SK-N-SH treated with all-trans-retinoic acid at 6 μM for 48 hours (cell line): Measurements from ENCODE around the gene CLPSL1.

Source experiments
- ATAC-seq: fragments of 200-7000 bp; cut with Tn5 transposase; 3 replicates; pipeline ENCODE4 v1.9.1; 2020; ENCODE audit warnings: mild to moderate bottlenecking, moderate library complexity
- ARNTL ChIP-seq: fragments of 450-650 bp; formaldehyde crosslinking; IDR thresholded peaks from 2 replicates; pipeline ENCODE4 v1.5.0; 2020; ENCODE audit warnings: low read depth, mild to moderate bottlenecking, moderate library complexity, borderline replicate concordance
- BACH2 ChIP-seq: fragments of 250-450 bp; sonication (Bioruptor Pico); IDR thresholded peaks from 2 replicates; pipeline ENCODE4 v1.9.0; 2021; ENCODE audit warnings: mild to moderate bottlenecking, borderline replicate concordance
- CSDC2 ChIP-seq: fragments of 250-450 bp; sonication (Bioruptor Pico); IDR thresholded peaks from 2 replicates; pipeline ENCODE4 v1.5.0; 2020; ENCODE audit warnings: mild to moderate bottlenecking, moderate library complexity
- ESRRG ChIP-seq: fragments of 250-450 bp; sonication (Bioruptor Pico); IDR thresholded peaks from 2 replicates; pipeline ENCODE4 v1.6.1; 2021; ENCODE audit warnings: mild to moderate bottlenecking
- GLIS3 ChIP-seq: fragments of 250-450 bp; sonication (Bioruptor Pico); IDR thresholded peaks from 2 replicates; pipeline ENCODE4 v1.5.0; 2020; ENCODE audit warnings: mild to moderate bottlenecking, moderate library complexity
- ISL1 ChIP-seq: fragments of 250-450 bp; sonication (Bioruptor Pico); IDR thresholded peaks from 2 replicates; pipeline ENCODE4 v2.1.2; 2022; ENCODE audit warnings: mild to moderate bottlenecking, moderate library complexity
- OSR1 ChIP-seq: fragments of 250-450 bp; sonication (Bioruptor Pico); IDR thresholded peaks from 2 replicates; pipeline ENCODE4 v1.8.0; 2022; ENCODE audit warnings: moderate library complexity, mild to moderate bottlenecking, inconsistent platforms
- PPARA ChIP-seq: fragments of 250-450 bp; sonication (Bioruptor Pico); IDR thresholded peaks from 2 replicates; pipeline ENCODE4 v1.5.0; 2020; ENCODE audit warnings: mild to moderate bottlenecking, borderline replicate concordance
- RARB ChIP-seq: fragments of 250-450 bp; sonication (Bioruptor Pico); IDR thresholded peaks from 2 replicates; pipeline ENCODE4 v1.8.0; 2021; ENCODE audit warnings: mild to moderate bottlenecking, moderate library complexity
- SNAI2 ChIP-seq: fragments of 250-450 bp; sonication (Bioruptor Pico); IDR thresholded peaks from 2 replicates; pipeline ENCODE4 v1.5.0; 2020; ENCODE audit warnings: mild to moderate bottlenecking, moderate library complexity
- TOX ChIP-seq: fragments of 250-450 bp; sonication (Bioruptor Pico); IDR thresholded peaks from 2 replicates; pipeline ENCODE4 v1.8.0; 2021; ENCODE audit warnings: mild to moderate bottlenecking, moderate library complexity, borderline replicate concordance
- ZC3H10 ChIP-seq: fragments of 250-450 bp; sonication (Bioruptor Pico); IDR thresholded peaks from 2 replicates; pipeline ENCODE4 v1.5.1; 2021; ENCODE audit warnings: mild to moderate bottlenecking, moderate library complexity
- ZFP3 ChIP-seq: fragments of 250-450 bp; sonication (Bioruptor Pico); IDR thresholded peaks from 2 replicates; pipeline ENCODE4 v1.5.0; 2020; ENCODE audit warnings: mild to moderate bottlenecking, moderate library complexity
- ZFP30 ChIP-seq: fragments of 450-650 bp; formaldehyde crosslinking; IDR thresholded peaks from 2 replicates; pipeline ENCODE4 v1.5.0; 2022; ENCODE audit warnings: mild to moderate bottlenecking, moderate library complexity
- ZNF565 ChIP-seq: fragments of 450-650 bp; formaldehyde crosslinking; conservative IDR thresholded peaks from 2 replicates; pipeline ENCODE4 v1.5.0; 2020; ENCODE audit warnings: low read depth, mild to moderate bottlenecking, moderate library complexity
- ZNF70 ChIP-seq: fragments of 450-650 bp; formaldehyde crosslinking; IDR thresholded peaks from 2 replicates; pipeline ENCODE4 v1.5.0; 2020; ENCODE audit warnings: mild to moderate bottlenecking, moderate library complexity
- ZNF8 ChIP-seq: fragments of 450-650 bp; formaldehyde crosslinking; IDR thresholded peaks from 2 replicates; pipeline ENCODE4 v1.5.0; 2020; ENCODE audit warnings: mild to moderate bottlenecking, moderate library complexity
- TF ChIP-seq, protein P1 (sequence below): fragments of 250-450 bp; sonication (Bioruptor Pico); IDR thresholded peaks from 2 replicates; pipeline ENCODE4 v1.8.0; 2020; ENCODE audit warnings: mild to moderate bottlenecking, moderate library complexity, borderline replicate concordance
- TF ChIP-seq, protein P2 (sequence below): fragments of 250-450 bp; sonication (Bioruptor Pico); IDR thresholded peaks from 2 replicates; pipeline ENCODE4 v1.5.1; 2020; ENCODE audit warnings: low read depth, mild to moderate bottlenecking, moderate library complexity
- TF ChIP-seq, protein P3 (sequence below): fragments of 250-450 bp; sonication (Bioruptor Pico); IDR thresholded peaks from 2 replicates; pipeline ENCODE4 v1.8.0; 2021; ENCODE audit warnings: low read depth, mild to moderate bottlenecking, moderate library complexity, borderline replicate concordance
- TF ChIP-seq, protein P4 (sequence below): fragments of 250-450 bp; sonication (Bioruptor Pico); IDR thresholded peaks from 2 replicates; pipeline ENCODE4 v1.5.1; 2021; ENCODE audit warnings: mild to moderate bottlenecking, moderate library complexity

The CLPSL1 gene

DNA sequence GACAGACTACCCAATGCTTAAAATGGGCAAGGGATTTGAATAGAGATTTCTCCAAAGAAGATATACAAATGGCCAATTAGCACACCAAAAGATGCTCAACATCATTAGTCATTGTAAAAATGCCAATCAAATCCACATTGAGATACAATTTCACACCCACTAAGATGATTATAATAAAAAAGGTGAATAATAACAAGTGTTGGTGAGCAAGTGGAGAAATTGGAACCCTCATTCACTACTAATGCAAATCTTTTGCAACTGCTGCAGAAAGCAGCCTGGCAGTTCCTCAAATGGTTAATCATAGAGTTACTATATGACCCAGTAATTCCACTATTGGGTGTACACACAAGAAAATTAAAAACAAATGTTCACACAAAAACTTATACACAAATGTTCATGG lies 36.7 kb downstream of the CLPSL1 start:
- no peak for ATAC-seq
- no peak for TF ChIP-seq ZNF565
- no peak for TF ChIP-seq CSDC2 (CRISPR knock-in tag)
- no peak for TF ChIP-seq SNAI2 (CRISPR knock-in tag)
- TF ChIP-seq ZFP30 (CRISPR knock-in tag), result no peak
- TF ChIP-seq ARNTL (CRISPR knock-in tag), result no peak

DNA sequence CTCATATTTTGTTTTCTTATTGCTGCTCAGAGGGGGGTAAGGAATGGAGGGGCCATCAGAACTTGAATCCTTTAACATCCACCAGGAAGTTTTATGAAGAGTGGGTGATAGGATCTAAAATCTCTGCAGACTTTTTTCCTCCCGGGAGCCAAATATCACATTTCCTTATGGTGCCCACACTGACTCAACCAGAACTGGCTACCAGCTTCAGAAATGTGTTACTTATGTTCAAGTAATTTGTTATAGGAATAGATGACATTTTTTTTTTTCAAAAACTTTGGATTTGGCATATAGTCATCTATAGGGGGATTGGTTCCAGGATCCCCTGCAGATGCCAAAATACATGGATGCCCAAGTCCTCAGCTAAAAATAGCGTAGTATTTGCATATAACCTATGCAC lies 42.8 kb downstream of the CLPSL1 start:
- TF ChIP-seq ARNTL (CRISPR knock-in tag) (no peak), ZFP3 (CRISPR knock-in tag) (no peak), ZNF70 (no peak), ZC3H10 (CRISPR knock-in tag) (no peak), ZFP30 (CRISPR knock-in tag) (no peak), OSR1 (CRISPR knock-in tag) (no peak), ZNF565 (no peak), ISL1 (CRISPR knock-in tag) (no peak)
- TF ChIP-seq, protein P1, sequence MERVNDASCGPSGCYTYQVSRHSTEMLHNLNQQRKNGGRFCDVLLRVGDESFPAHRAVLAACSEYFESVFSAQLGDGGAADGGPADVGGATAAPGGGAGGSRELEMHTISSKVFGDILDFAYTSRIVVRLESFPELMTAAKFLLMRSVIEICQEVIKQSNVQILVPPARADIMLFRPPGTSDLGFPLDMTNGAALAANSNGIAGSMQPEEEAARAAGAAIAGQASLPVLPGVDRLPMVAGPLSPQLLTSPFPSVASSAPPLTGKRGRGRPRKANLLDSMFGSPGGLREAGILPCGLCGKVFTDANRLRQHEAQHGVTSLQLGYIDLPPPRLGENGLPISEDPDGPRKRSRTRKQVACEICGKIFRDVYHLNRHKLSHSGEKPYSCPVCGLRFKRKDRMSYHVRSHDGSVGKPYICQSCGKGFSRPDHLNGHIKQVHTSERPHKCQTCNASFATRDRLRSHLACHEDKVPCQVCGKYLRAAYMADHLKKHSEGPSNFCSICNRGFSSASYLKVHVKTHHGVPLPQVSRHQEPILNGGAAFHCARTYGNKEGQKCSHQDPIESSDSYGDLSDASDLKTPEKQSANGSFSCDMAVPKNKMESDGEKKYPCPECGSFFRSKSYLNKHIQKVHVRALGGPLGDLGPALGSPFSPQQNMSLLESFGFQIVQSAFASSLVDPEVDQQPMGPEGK (CRISPR knock-in tag), result no peak
- TF ChIP-seq, protein P2, sequence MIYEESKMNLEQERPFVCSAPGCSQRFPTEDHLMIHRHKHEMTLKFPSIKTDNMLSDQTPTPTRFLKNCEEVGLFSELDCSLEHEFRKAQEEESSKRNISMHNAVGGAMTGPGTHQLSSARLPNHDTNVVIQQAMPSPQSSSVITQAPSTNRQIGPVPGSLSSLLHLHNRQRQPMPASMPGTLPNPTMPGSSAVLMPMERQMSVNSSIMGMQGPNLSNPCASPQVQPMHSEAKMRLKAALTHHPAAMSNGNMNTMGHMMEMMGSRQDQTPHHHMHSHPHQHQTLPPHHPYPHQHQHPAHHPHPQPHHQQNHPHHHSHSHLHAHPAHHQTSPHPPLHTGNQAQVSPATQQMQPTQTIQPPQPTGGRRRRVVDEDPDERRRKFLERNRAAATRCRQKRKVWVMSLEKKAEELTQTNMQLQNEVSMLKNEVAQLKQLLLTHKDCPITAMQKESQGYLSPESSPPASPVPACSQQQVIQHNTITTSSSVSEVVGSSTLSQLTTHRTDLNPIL, result no peak
- TF ChIP-seq, protein P3, sequence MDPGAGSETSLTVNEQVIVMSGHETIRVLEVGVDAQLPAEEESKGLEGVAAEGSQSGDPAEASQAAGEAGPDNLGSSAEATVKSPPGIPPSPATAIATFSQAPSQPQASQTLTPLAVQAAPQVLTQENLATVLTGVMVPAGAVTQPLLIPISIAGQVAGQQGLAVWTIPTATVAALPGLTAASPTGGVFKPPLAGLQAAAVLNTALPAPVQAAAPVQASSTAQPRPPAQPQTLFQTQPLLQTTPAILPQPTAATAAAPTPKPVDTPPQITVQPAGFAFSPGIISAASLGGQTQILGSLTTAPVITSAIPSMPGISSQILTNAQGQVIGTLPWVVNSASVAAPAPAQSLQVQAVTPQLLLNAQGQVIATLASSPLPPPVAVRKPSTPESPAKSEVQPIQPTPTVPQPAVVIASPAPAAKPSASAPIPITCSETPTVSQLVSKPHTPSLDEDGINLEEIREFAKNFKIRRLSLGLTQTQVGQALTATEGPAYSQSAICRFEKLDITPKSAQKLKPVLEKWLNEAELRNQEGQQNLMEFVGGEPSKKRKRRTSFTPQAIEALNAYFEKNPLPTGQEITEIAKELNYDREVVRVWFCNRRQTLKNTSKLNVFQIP, result no peak
- ATAC-seq, result no peak

DNA sequence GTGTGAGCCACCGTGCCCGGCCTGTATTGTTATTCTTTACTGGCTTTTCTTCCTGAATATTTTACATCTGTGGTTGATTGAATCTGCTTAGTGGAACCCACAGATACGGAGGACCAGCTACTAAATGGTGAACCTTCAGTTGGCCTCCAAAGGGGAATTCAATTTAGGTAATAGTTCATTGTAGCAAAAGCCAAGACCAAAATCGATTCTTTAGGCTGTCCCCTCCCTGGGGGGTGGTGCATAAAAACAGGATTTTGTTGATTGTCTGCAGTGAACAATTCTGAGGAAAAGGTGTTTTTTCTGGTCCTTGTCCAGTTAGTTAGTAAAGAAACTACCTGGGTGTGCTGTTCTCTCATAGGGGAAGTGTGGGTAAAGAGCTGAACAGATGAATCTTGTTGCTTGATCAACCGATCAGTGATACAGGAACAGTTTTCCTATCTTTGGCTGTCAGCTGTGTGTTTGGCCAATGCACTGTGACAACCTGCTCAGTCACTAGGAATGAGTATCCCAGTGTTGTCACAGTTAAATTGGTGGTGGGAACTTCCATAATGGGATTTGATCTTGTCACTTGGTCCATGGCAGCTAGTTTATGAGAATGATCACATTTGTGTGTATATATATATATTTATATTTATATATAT lies 43.9 kb downstream of the CLPSL1 start:
- ATAC-seq, result no peak
- TF ChIP-seq ARNTL (CRISPR knock-in tag) (no peak), SNAI2 (CRISPR knock-in tag) (no peak), PPARA (CRISPR knock-in tag) (no peak), ZNF565 (no peak)

DNA sequence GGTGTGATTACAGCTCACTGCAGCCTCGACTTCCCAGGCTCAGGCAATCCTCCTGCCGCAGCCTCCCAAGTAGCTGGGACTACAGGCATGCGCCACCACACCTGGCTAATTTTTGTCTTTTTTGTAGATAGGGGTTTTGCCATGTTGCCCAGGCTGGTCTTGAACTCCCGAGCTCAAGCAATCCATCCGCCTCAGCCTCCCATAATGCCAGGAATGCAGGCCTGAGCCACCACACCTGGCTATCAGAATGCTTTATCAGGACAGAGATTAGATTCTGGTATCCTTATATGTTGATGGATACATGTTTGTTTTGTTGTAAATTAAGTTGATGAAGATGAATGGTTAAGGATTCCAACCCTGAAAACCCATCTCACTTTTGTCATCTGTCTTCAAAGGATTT lies 48.5 kb downstream of the CLPSL1 start:
- no peak for ATAC-seq
- no peak for TF ChIP-seq ZC3H10 (CRISPR knock-in tag)
- no peak for TF ChIP-seq GLIS3 (CRISPR knock-in tag)
- TF ChIP-seq ARNTL (CRISPR knock-in tag), result no peak
- no peak for TF ChIP-seq RARB (CRISPR knock-in tag)
- TF ChIP-seq, all 23 proteins: peak for 0

DNA sequence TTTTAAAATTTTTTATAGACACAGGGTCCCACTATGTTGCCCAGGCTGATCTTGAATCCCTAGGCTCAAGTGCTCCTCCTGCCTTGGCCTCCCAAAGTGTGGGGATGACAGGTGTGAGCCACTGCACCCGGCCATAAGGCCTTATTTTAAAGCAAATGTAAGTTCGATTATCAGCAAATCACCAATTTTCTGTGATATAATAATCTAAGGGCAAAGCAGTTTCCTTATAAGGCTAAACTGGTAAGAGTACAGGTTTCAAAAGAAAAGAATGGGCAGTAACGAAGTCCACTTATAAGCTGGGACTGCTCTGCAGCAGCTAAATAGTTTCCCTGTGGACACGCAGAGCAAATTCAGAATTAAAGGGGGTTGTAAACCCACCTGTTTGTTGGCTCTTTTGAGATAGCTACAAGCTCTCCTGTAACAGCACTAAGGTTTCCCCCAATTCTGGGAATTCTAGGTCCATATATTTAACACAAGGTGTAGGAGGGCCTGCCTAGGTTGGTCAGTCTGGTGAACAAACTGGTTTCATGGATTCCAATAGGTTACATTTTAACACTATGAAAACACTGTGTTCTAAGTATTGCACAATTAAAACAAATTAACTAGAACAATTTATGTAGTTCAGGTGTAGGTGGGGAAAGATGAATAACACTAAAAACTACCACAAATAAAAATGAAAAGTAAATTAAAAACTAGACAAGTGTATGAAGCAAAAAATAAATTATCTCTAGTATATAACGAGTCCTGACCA lies 50.6 kb downstream of the CLPSL1 start:
- ATAC-seq, result no peak
- TF ChIP-seq TOX (no peak), ZC3H10 (CRISPR knock-in tag) (no peak), BACH2 (CRISPR knock-in tag) (no peak), ZNF565 (no peak), GLIS3 (CRISPR knock-in tag) (no peak), ESRRG (CRISPR knock-in tag) (no peak), ISL1 (CRISPR knock-in tag) (no peak)

DNA sequence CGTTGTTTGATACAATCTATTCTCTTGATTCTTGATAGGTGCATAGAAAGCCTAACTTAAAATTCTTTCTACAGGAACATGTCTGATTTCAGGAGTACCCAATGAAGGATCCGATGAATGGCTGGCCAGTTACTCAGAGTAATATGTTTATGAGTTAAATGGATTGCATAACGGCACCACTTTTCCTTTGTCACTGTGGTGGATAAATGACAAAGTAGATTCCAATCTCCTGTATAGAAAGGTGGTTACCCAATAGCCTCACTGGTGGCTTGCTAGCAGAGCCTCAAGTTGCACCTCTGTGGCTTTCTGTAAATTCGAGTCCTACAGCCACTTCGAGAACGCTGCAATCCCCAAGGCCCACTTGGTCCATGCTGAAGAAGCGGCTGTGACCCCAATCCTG lies 52.7 kb downstream of the CLPSL1 start:
- ATAC-seq, result no peak
- TF ChIP-seq OSR1 (CRISPR knock-in tag), result no peak
- no peak for TF ChIP-seq ZFP30 (CRISPR knock-in tag)
- TF ChIP-seq ESRRG (CRISPR knock-in tag), result no peak
- TF ChIP-seq PPARA (CRISPR knock-in tag), result no peak
- TF ChIP-seq TOX, result no peak
- TF ChIP-seq CSDC2 (CRISPR knock-in tag), result no peak
- TF ChIP-seq ZNF565, result no peak
- TF ChIP-seq, protein P4, sequence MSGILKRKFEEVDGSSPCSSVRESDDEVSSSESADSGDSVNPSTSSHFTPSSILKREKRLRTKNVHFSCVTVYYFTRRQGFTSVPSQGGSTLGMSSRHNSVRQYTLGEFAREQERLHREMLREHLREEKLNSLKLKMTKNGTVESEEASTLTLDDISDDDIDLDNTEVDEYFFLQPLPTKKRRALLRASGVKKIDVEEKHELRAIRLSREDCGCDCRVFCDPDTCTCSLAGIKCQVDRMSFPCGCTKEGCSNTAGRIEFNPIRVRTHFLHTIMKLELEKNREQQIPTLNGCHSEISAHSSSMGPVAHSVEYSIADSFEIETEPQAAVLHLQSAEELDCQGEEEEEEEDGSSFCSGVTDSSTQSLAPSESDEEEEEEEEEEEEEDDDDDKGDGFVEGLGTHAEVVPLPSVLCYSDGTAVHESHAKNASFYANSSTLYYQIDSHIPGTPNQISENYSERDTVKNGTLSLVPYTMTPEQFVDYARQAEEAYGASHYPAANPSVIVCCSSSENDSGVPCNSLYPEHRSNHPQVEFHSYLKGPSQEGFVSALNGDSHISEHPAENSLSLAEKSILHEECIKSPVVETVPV (CRISPR knock-in tag), result no peak
- no peak for TF ChIP-seq ZNF8 (CRISPR knock-in tag)
- TF ChIP-seq, protein P3, result no peak
- TF ChIP-seq, protein P1 (CRISPR knock-in tag), result no peak
- no peak for TF ChIP-seq ZNF70
